OCI-LY1 (cell line): ENCODE results near the gene NKD1.

Source experiments
- H2AFZ ChIP-seq: fragments of 200-600 bp; sonication (generic), shearing (Covaris generic); 2 replicates; pipeline ENCODE4 v1.6.0; 2014; ENCODE audit warnings: antibody characterized with exemption, mild to moderate bottlenecking, low read length
- H3F3A ChIP-seq: fragments of 200-600 bp; sonication (generic), shearing (Covaris generic); 2 replicates; pipeline ENCODE4 v1.6.0; 2014; ENCODE audit warnings: mild to moderate bottlenecking, antibody characterized with exemption, low read length, moderate library complexity; ENCODE audit not compliant: insufficient read depth
- H3K27ac ChIP-seq: fragments of 200-600 bp; sonication (generic); 2 replicates; pipeline ENCODE4 v1.5.1; 2014; ENCODE audit warnings: low read length, mixed run types, mild to moderate bottlenecking, low read depth; ENCODE audit not compliant: poor library complexity, severe bottlenecking
- H3K27me3 ChIP-seq: fragments of 200-600 bp; sonication (generic); 2 replicates; pipeline ENCODE4 v1.6.0; 2014; ENCODE audit warnings: antibody characterized with exemption, mild to moderate bottlenecking, low read length, moderate library complexity; ENCODE audit not compliant: insufficient read depth
- H3K36me3 ChIP-seq: fragments of 200-600 bp; sonication (generic); 2 replicates; pipeline ENCODE4 v1.6.1; 2014; ENCODE audit warnings: mild to moderate bottlenecking, antibody characterized with exemption, low read length, moderate library complexity, mixed read lengths; ENCODE audit not compliant: insufficient read depth
- H3K4me1 ChIP-seq: fragments of 200-600 bp; sonication (generic); 2 replicates; pipeline ENCODE4 v1.5.1; 2014; ENCODE audit warnings: mild to moderate bottlenecking, low read length, moderate library complexity; ENCODE audit not compliant: insufficient read depth, severe bottlenecking
- H3K4me2 ChIP-seq: fragments of 200-600 bp; sonication (generic), shearing (Covaris generic); 2 replicates; pipeline ENCODE4 v1.6.1; 2014; ENCODE audit warnings: low read length
- H3K4me3 ChIP-seq: fragments of 200-600 bp; sonication (generic); 2 replicates; pipeline ENCODE4 v1.5.1; 2014; ENCODE audit warnings: low read length, low read depth, mild to moderate bottlenecking, mixed read lengths; ENCODE audit not compliant: poor library complexity, severe bottlenecking
- H3K79me2 ChIP-seq: fragments of 200-600 bp; shearing (Covaris generic); 2 replicates; pipeline ENCODE4 v1.6.1; 2016; ENCODE audit warnings: mixed run types, low read length, mixed read lengths; ENCODE audit not compliant: insufficient read depth
- H3K9ac ChIP-seq: fragments of 200-600 bp; sonication (generic), shearing (Covaris generic); 2 replicates; pipeline ENCODE4 v1.6.1; 2014; ENCODE audit warnings: mild to moderate bottlenecking, low read length, mixed read lengths
- H3K9me2 ChIP-seq: fragments of 200-600 bp; sonication (generic), shearing (Covaris generic); 2 replicates; pipeline ENCODE4 v1.6.1; 2014; ENCODE audit warnings: low read depth, mild to moderate bottlenecking, low read length, mixed read lengths
- H3K9me3 ChIP-seq: fragments of 200-600 bp; shearing (Covaris generic); 2 replicates; pipeline ENCODE4 v1.6.1; 2014; ENCODE audit warnings: low read length, mixed read lengths
- H4K20me1 ChIP-seq: fragments of 200-600 bp; sonication (generic), shearing (Covaris generic); 2 replicates; pipeline ENCODE4 v1.6.0; 2016; ENCODE audit warnings: mild to moderate bottlenecking, low read length; ENCODE audit not compliant: insufficient read depth
- CTCF ChIP-seq: fragments of 200-600 bp; sonication (generic), shearing (Covaris generic); IDR thresholded peaks from 2 replicates; pipeline ENCODE4 v1.5.1; 2017; ENCODE audit warnings: mild to moderate bottlenecking, antibody characterized with exemption, low read length, moderate library complexity, mixed read lengths
- EZH2 ChIP-seq: fragments of 200-600 bp; sonication (generic), shearing (Covaris generic); IDR thresholded peaks from 2 replicates; pipeline ENCODE4 v1.8.0; 2017; ENCODE audit warnings: borderline replicate concordance, mixed run types, mild to moderate bottlenecking, antibody characterized with exemption, low read length, moderate library complexity, mixed read lengths

The NKD1 gene

DNA sequence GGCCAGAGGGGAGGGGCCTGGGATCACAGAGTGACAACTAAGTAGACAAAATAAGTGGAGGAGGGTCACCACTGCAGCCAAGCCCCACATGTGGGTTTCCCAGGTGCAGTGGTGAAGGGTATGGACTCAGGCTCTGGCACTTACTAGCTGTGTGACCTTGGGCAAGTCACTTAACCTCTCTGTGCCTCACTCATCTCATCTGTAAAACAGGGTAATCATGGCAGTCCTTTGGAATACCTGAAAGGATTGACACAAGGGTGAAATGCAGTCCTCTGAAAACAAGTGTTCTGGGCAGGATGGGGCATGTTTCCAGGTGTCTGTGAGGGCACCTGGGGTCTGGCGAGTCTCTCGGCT, 55.8 kb downstream of the NKD1 start:
- Histone ChIP-seq H4K20me1 (no peaks in the 10 kb centered on the region), H3K4me2 (no peak overlapping the region), H3K27ac (no peak overlapping the region), H3K9me3 (no peaks in the 10 kb centered on the region), H3K4me3 (no peak overlapping the region), H2AFZ (no peak overlapping the region), H3K79me2 (no peaks in the 10 kb centered on the region), H3K9me2 (no peaks in the 10 kb centered on the region), H3K4me1 (no peaks in the 10 kb centered on the region), H3K27me3 (0 out of 2 replicates have a peak, but pooled peaks cover 9% of the 10 kb centered on the region), H3K9ac (no peak overlapping the region), H3F3A (no peaks in the 10 kb centered on the region), H3K36me3 (no peaks in the 10 kb centered on the region)
- TF ChIP-seq EZH2 (no peak), CTCF (no peak)

DNA sequence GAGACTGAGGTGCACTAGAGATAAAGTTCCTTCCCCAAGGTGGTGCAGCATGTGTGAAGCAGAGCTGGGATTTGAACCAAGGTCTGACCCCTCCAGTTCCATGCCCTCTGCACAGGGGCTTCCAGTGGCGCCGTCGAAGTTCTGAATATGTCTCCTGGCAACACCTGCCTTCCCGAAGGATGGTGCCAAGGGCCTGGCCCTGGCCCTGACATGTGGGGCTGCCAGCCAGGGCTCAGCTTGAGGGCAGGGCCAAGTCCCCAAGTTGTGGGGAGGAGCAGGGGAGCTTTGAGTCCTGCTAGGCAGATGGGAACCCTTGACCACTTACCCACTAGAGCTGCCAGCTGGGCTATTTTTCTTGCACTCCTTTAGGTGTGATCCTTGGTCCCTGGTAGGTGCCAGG, 56.4 kb downstream of the NKD1 start:
- Histone ChIP-seq H3K9me2 (no peaks in the 10 kb centered on the region), H3K4me3 (no peak overlapping the region), H3K4me1 (no peaks in the 10 kb centered on the region), H2AFZ (no peak overlapping the region), H3K27ac (no peak overlapping the region), H3K9ac (no peak overlapping the region), H3K9me3 (no peaks in the 10 kb centered on the region), H3K79me2 (no peaks in the 10 kb centered on the region), H3K36me3 (no peaks in the 10 kb centered on the region), H3K4me2 (no peak overlapping the region), H3F3A (no peaks in the 10 kb centered on the region), H4K20me1 (no peaks in the 10 kb centered on the region), H3K27me3 (0 out of 2 replicates have a peak, but pooled peaks cover 9% of the 10 kb centered on the region)
- TF ChIP-seq CTCF (no peak), EZH2 (no peak)

DNA sequence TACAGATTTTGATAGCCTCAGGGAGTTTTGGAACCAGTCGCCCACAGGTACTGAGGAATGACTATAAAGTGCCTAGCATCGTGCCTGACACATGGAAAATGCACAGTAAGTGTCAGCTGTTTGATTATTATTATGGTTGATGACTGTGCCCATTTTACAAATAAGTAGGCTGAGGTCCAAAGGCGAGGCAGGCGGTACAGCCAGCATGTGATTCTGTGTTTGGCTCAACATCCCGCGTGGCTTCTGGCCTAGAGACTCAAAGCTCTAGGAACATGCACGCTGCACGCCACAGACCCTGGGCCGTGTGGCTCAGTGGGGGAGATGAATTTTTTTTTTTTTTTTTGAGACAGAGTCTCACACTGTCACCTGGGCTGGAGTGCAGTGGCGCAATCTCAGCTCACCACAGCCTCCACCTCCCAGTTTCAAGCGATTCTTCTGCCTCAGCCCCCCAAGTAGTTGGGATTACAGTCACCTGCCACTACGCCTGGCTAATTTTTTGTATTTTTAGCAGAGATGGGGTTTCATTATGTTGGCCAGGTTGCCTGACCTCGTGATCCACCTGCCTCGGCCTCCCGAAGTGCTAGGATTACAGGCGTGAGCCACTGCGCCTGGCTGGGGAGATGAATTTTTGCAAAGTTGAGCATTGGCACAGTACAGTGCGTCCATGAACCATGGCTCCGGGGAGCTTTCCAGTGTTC, 57.7 kb downstream of the NKD1 start:
- Histone ChIP-seq H4K20me1 (no peaks in the 10 kb centered on the region), H3K9me3 (no peaks in the 10 kb centered on the region), H3F3A (no peaks in the 10 kb centered on the region), H3K79me2 (no peaks in the 10 kb centered on the region), H3K4me2 (no peak overlapping the region), H3K9me2 (no peaks in the 10 kb centered on the region), H3K4me3 (no peak overlapping the region), H3K27ac (no peak overlapping the region), H2AFZ (no peak overlapping the region), H3K9ac (no peak overlapping the region), H3K36me3 (no peaks in the 10 kb centered on the region), H3K27me3 (0 out of 2 replicates have a peak, but pooled peaks cover 5% of the 10 kb centered on the region), H3K4me1 (no peaks in the 10 kb centered on the region)
- no peak for TF ChIP-seq CTCF
- TF ChIP-seq EZH2 = no peak
